H9 (cell line): ENCODE measurements around the gene SPATA20. TPM values are rescaled to one million over a fixed set of nuclear protein-coding genes. Genes with fewer than 3 reads are reported as not detected.

Experiments
- DNase-seq: peaks from one replicate; pipeline ENCODE4 v3.0.0-alpha.2; 2017
- H2AFZ ChIP-seq: one replicate; pipeline ENCODE4 v1.6.1; 2013; ENCODE audit warnings: mild to moderate bottlenecking, low read length, control low read depth, moderate library complexity
- H2AK5ac ChIP-seq: 2 replicates; pipeline ENCODE4 v1.6.1; 2013; ENCODE audit warnings: low read length, control low read depth, mixed read lengths; ENCODE audit not compliant: insufficient read length
- H2BK120ac ChIP-seq: one replicate; pipeline ENCODE4 v1.6.1; 2013; ENCODE audit warnings: low read depth, mild to moderate bottlenecking, low read length, control low read depth, inconsistent platforms; ENCODE audit not compliant: poor library complexity, severe bottlenecking
- H2BK12ac ChIP-seq: 2 replicates; pipeline ENCODE4 v1.6.1; 2013; ENCODE audit warnings: low read length, control low read depth, mixed read lengths, low read depth; ENCODE audit not compliant: insufficient read length
- H2BK15ac ChIP-seq: 2 replicates; pipeline ENCODE4 v1.6.1; 2013; ENCODE audit warnings: low read depth, low read length, control low read depth
- H2BK20ac ChIP-seq: one replicate; pipeline ENCODE4 v1.6.1; 2013; ENCODE audit warnings: low read depth, mild to moderate bottlenecking, low read length, control low read depth, inconsistent platforms; ENCODE audit not compliant: poor library complexity, severe bottlenecking
- H2BK5ac ChIP-seq: 2 replicates; pipeline ENCODE4 v1.6.1; 2013; ENCODE audit warnings: low read length, control low read depth, mixed read lengths; ENCODE audit not compliant: insufficient read length
- H3K14ac ChIP-seq: 2 replicates; pipeline ENCODE4 v1.6.1; 2013; ENCODE audit warnings: low read length, control low read depth; ENCODE audit not compliant: insufficient read depth
- H3K18ac ChIP-seq: 2 replicates; pipeline ENCODE4 v1.6.1; 2013; ENCODE audit warnings: low read depth, mild to moderate bottlenecking, mixed read lengths, low read length, control low read depth; ENCODE audit not compliant: insufficient read length
- H3K23ac ChIP-seq: 2 replicates; pipeline ENCODE4 v1.6.1; 2013; ENCODE audit warnings: low read length, control low read depth, mixed read lengths, low read depth; ENCODE audit not compliant: insufficient read length
- H3K23me2 ChIP-seq: 2 replicates; pipeline ENCODE4 v1.6.1; 2013; ENCODE audit warnings: low read depth, mild to moderate bottlenecking, mixed read lengths, low read length, control low read depth; ENCODE audit not compliant: insufficient read length, poor library complexity, severe bottlenecking
- H3K27ac ChIP-seq: 2 replicates; pipeline ENCODE4 v1.5.1; 2013; ENCODE audit warnings: low read length, control low read depth, mixed read lengths, low read depth; ENCODE audit not compliant: insufficient read length
- H3K27me3 ChIP-seq: 2 replicates; pipeline ENCODE4 v1.6.1; 2013; ENCODE audit warnings: low read length, control low read depth, inconsistent platforms; ENCODE audit not compliant: insufficient read depth
- H3K4ac ChIP-seq: 2 replicates; pipeline ENCODE4 v1.6.1; 2013; ENCODE audit warnings: low read depth, mild to moderate bottlenecking, control low read depth, inconsistent platforms, low read length, moderate library complexity
- H3K4me1 ChIP-seq: 2 replicates; pipeline ENCODE4 v1.6.1; 2013; ENCODE audit warnings: low read length, control low read depth, inconsistent platforms; ENCODE audit not compliant: insufficient read depth
- H3K4me2 ChIP-seq: 2 replicates; pipeline ENCODE4 v1.6.1; 2013; ENCODE audit warnings: low read length, control low read depth, mixed read lengths; ENCODE audit not compliant: insufficient read length, insufficient read depth
- H3K56ac ChIP-seq: 2 replicates; pipeline ENCODE4 v1.6.1; 2013; ENCODE audit warnings: low read depth, mild to moderate bottlenecking, mixed read lengths, low read length, control low read depth; ENCODE audit not compliant: insufficient read length
- H3K79me1 ChIP-seq: 2 replicates; pipeline ENCODE4 v1.6.1; 2013; ENCODE audit warnings: low read depth, mild to moderate bottlenecking, moderate library complexity, low read length, control low read depth, inconsistent platforms; ENCODE audit not compliant: insufficient read depth, poor library complexity, severe bottlenecking
- H3K79me2 ChIP-seq: 2 replicates; pipeline ENCODE4 v1.6.1; 2013; ENCODE audit warnings: low read length, control low read depth, inconsistent platforms; ENCODE audit not compliant: insufficient read depth
- H3K9ac ChIP-seq: 2 replicates; pipeline ENCODE4 v1.6.1; 2013; ENCODE audit warnings: low read length, control low read depth, mixed read lengths; ENCODE audit not compliant: insufficient read length; ENCODE audit errors: extremely low read depth
- H3K9me3 ChIP-seq: one replicate; pipeline ENCODE4 v1.6.1; 2013; ENCODE audit warnings: low read depth, low read length, inconsistent platforms; ENCODE audit not compliant: control insufficient read depth
- H3T11ph ChIP-seq: one replicate; pipeline ENCODE4 v1.6.1; 2013; ENCODE audit warnings: mild to moderate bottlenecking, low read length, control low read depth, inconsistent platforms
- H4K20me1 ChIP-seq: one replicate; pipeline ENCODE4 v1.6.1; 2013; ENCODE audit not compliant: control insufficient read depth, insufficient read length, insufficient read depth
- H4K5ac ChIP-seq: 2 replicates; pipeline ENCODE4 v1.6.1; 2013; ENCODE audit warnings: low read depth, mild to moderate bottlenecking, mixed read lengths, low read length, control low read depth; ENCODE audit not compliant: insufficient read length
- H4K8ac ChIP-seq: replicated peaks from 2 replicates; pipeline ENCODE4 v1.6.1; 2013; ENCODE audit warnings: low read length, control low read depth, mixed read lengths, low read depth; ENCODE audit not compliant: insufficient read length
- H4K91ac ChIP-seq: 2 replicates; pipeline ENCODE4 v1.6.1; 2013; ENCODE audit warnings: low read depth, mild to moderate bottlenecking, moderate library complexity, mixed read lengths, low read length, control low read depth; ENCODE audit not compliant: insufficient read length
- H3K27ac Mint-ChIP-seq, 3 experiments: 2 replicates in 2 of 3; 3 replicates in 1 of 3; pipeline ENCODE4 v1.8.0; 2020 to 2021; ENCODE audit warnings: mixed read lengths in 3 of 3, mild to moderate bottlenecking in 1 of 3, moderate library complexity in 1 of 3
- H3K27me3 Mint-ChIP-seq: 2 replicates; pipeline ENCODE4 v1.8.0; 2021; ENCODE audit warnings: low read depth, mild to moderate bottlenecking, moderate library complexity, mixed read lengths
- H3K36me3 Mint-ChIP-seq, 3 experiments: 2 replicates in 2 of 3; 3 replicates in 1 of 3; pipeline ENCODE4 v1.8.0; 2020 to 2021; ENCODE audit warnings: low read depth in 3 of 3, mixed read lengths in 3 of 3; ENCODE audit not compliant: insufficient read depth in 1 of 3
- H3K4me1 Mint-ChIP-seq, 2 experiments: 2 replicates each; pipeline ENCODE4 v1.8.0; 2020; ENCODE audit warnings: mixed read lengths in 2 of 2
- H3K4me3 Mint-ChIP-seq, 2 experiments: 2 replicates in 1 of 2; 3 replicates in 1 of 2; pipeline ENCODE4 v1.8.0; 2020 to 2021; ENCODE audit warnings: mild to moderate bottlenecking in 2 of 2, mixed read lengths in 2 of 2, moderate library complexity in 1 of 2
- H3K9me3 Mint-ChIP-seq, 2 experiments: 2 replicates in 1 of 2; 3 replicates in 1 of 2; pipeline ENCODE4 v1.8.0; 2020; ENCODE audit warnings: mild to moderate bottlenecking in 2 of 2, mixed read lengths in 2 of 2, moderate library complexity in 1 of 2
- CTCF ChIP-seq: fragments of 200-600 bp; sonication (generic); conservative IDR thresholded peaks from 3 replicates; pipeline ENCODE4 v1.8.0; 2021; ENCODE audit warnings: antibody characterized with exemption, mild to moderate bottlenecking
- WGBS: extraction: QIAGEN DNeasy Blood & Tissue Kit; methylation state at CpG from one replicate; pipeline ENCODE4 v1.1.7; 2013; ENCODE audit warnings: missing lambda C conversion rate, low lambda C conversion rate, mixed read lengths; ENCODE audit not compliant: insufficient read length; ENCODE audit errors: extremely low coverage; 5-methylcytosine and 5-hydroxymethylcytosine counted together
- total RNA-seq: library from RNA; stranded (reverse); gene quantifications from 2 replicates; pipeline ENCODE4 v1.2.1, GENCODE V29; 2021

SPATA20 gene
- total RNA-seq, 1 experiment from 2014 or later, result 23.9 TPM

- H3K4me2 ChIP-seq, result no peak overlapping the region
- no peaks in the 10 kb centered on the region for H3K9me3 ChIP-seq
- H3K4ac ChIP-seq, result no peak overlapping the region
- Mint-ChIP-seq H3K27ac (no peak overlapping the region; a peak in 1 of 7 replicates), H3K9me3 (no peaks in the 10 kb centered on the region), H3K36me3 (no peaks in the 10 kb centered on the region), H3K4me1 (peaks cover 4 to 8% of the 10 kb centered on the region in 2 experiments; a peak in 2 of 4 replicates), H3K4me3 (no peak overlapping the region), H3K27me3 (peaks cover 6% of the 10 kb centered on the region; the same call in 1 of the 2 replicates)
- no peak for TF ChIP-seq CTCF
- no peak overlapping the region for H2BK120ac ChIP-seq
- no peak overlapping the region for H3K23ac ChIP-seq
- no peak overlapping the region for H2BK15ac ChIP-seq
- no peaks in the 10 kb centered on the region for H3K79me2 ChIP-seq
- H2BK12ac ChIP-seq, result no peak overlapping the region
- WGBS, result no CpG with 5 or more reads among the region's 2 CpGs
- no peak overlapping the region for H3K9ac ChIP-seq
- H3K23me2 ChIP-seq, result no peaks in the 10 kb centered on the region
- no peak for DNase-seq
- H3K27me3 ChIP-seq, result no peaks in the 10 kb centered on the region
- H3K79me1 ChIP-seq, result no peaks in the 10 kb centered on the region
- no peak overlapping the region for H4K8ac ChIP-seq
- H3K14ac ChIP-seq, result no peak overlapping the region
- H3K18ac ChIP-seq, result no peak overlapping the region
- H2BK20ac ChIP-seq, result no peak overlapping the region
- H3K27ac ChIP-seq, result no peak overlapping the region
- H4K5ac ChIP-seq, result no peak overlapping the region
- no peak overlapping the region for H2BK5ac ChIP-seq
- H3T11ph ChIP-seq, result no peak overlapping the region
- no peak overlapping the region for H2AK5ac ChIP-seq
- no peak overlapping the region for H3K56ac ChIP-seq
- no peaks in the 10 kb centered on the region for H3K4me1 ChIP-seq
- H4K20me1 ChIP-seq, result no peaks in the 10 kb centered on the region
- H2AFZ ChIP-seq, result no peak overlapping the region
- no peak overlapping the region for H4K91ac ChIP-seq
These were observed 26.5 kb upstream of the SPATA20 start for GRCh38 chr17:50520483-50520882.
